ENCODE measurements around the gene NUP160. TPM values are rescaled to one million over a fixed set of nuclear protein-coding genes. Genes with fewer than 3 reads are reported as not detected.
"Not testable (repeated sequence)": the region's sequence is repeated elsewhere in the genome, so short reads cannot be mapped to it uniquely, and the experiment has no call there.

Gene NUP160
- total RNA-seq, 1 donor from 2014 or later = 40.4 TPM

DNA sequence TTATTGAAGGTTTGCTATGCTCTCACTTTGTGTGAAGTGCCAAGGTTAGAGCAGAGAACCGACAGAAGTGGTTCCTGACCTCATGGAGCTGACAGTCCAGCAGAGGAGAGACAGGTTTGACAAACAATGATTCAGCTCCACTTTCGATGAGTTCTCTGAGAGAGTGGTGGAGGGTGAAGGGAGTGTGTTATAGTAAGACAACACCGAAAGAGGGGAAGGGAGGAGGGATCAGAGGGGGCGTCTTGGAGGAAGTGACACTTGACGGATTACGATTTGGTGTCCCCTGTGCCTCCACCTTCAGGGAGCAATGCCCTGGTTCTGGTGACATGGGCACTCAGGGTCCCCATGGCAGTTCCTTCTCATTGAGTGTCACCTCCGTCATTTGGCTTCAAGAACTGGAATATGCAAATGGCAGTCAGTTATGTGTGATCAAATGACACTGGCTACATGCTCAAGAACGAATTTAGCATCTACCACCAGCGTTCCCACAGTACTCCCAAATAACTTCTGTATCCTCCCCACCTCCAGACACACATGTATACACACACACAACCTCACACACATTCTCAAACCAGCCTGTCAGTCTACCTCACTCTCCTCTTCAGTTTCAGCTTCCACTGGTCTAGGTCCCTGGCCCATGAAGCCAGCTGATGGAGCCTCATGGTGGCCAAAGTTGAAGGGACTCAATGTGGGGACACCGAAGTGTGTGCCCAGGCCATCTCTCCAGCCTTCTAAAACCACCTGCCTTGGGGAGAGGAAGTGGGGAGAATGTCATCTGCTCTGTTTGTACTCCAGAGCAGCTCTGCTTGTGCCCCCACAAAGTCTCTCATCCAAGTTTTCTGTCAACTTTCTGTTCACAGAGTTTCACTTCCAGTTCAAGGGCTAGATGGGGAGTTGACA, 31.4 kb upstream of the NUP160 start:
- Histone ChIP-seq H3K4me1 (no peaks in the 10 kb centered on the region), H3K4me3 (no peak overlapping the region), H3K27ac (no peak overlapping the region), H3K27me3 (no peaks in the 10 kb centered on the region), H3K9me3 (peaks cover 9% of the 10 kb centered on the region), H3K36me3 (no peaks in the 10 kb centered on the region)
- no peak for ATAC-seq
- no peak for DNase-seq
- intact Hi-C loops (cut with DNase I) = no loop called here
- TF ChIP-seq, protein P1, sequence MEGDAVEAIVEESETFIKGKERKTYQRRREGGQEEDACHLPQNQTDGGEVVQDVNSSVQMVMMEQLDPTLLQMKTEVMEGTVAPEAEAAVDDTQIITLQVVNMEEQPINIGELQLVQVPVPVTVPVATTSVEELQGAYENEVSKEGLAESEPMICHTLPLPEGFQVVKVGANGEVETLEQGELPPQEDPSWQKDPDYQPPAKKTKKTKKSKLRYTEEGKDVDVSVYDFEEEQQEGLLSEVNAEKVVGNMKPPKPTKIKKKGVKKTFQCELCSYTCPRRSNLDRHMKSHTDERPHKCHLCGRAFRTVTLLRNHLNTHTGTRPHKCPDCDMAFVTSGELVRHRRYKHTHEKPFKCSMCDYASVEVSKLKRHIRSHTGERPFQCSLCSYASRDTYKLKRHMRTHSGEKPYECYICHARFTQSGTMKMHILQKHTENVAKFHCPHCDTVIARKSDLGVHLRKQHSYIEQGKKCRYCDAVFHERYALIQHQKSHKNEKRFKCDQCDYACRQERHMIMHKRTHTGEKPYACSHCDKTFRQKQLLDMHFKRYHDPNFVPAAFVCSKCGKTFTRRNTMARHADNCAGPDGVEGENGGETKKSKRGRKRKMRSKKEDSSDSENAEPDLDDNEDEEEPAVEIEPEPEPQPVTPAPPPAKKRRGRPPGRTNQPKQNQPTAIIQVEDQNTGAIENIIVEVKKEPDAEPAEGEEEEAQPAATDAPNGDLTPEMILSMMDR (IDR thresholded peaks at IDR 0.05) = no peak

DNA sequence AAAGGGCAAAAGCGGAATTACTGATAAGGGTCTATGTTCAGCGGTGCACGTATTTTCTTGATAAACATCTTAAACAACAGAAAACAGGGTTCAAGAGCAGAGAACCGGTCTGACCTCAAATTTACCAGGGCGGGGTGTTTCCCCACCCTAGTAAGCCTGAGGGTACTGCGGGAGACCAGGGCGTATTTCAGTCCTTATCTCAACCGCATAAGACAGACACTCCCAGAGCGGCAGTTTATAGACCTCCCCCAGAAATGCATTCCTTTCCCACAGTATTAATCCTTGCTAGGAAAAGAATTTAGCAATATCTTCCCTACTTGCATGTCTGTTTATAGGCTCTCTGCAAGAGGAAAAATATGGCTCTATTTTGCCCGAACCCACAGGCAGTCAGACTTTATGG, 27.7 kb upstream of the NUP160 start:
- ATAC-seq; H3K9me3 ChIP-seq; H3K36me3 ChIP-seq; H3K4me1 ChIP-seq; H3K4me3 ChIP-seq; H3K27ac ChIP-seq; H3K27me3 ChIP-seq; DNase-seq; intact Hi-C loops (cut with DNase I): not testable (repeated sequence)

DNA sequence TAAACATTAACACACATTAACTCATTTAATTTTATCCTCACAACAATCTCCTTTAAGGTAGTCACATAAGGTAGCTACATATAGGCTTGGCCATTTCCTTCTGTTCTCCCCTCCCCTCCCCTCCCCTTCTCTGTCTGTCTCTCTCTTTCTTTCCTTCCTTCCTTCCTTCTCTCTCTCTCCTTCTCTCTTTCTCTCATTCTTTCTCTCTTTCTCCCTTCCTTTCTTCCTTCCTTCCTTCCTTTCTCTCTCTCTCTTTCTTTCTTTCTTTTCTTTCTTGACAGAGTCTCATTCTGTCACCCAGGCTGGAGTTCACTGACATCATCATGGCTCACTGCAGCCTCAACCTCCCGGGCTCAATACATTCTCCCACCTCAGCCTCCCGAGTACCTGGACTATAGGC, 22.3 kb upstream of the NUP160 start:
- H3K9me3 ChIP-seq = no peaks in the 10 kb centered on the region
- no peak overlapping the region for H3K4me3 ChIP-seq
- no peak for DNase-seq
- no peak for ATAC-seq
- TF ChIP-seq, protein P1 (IDR thresholded peaks at IDR 0.05) = no peak
- intact Hi-C loops (cut with DNase I) = no loop called here
- no peaks in the 10 kb centered on the region for H3K36me3 ChIP-seq
- no peaks in the 10 kb centered on the region for H3K4me1 ChIP-seq
- H3K27me3 ChIP-seq = no peaks in the 10 kb centered on the region
- no peak overlapping the region for H3K27ac ChIP-seq

DNA sequence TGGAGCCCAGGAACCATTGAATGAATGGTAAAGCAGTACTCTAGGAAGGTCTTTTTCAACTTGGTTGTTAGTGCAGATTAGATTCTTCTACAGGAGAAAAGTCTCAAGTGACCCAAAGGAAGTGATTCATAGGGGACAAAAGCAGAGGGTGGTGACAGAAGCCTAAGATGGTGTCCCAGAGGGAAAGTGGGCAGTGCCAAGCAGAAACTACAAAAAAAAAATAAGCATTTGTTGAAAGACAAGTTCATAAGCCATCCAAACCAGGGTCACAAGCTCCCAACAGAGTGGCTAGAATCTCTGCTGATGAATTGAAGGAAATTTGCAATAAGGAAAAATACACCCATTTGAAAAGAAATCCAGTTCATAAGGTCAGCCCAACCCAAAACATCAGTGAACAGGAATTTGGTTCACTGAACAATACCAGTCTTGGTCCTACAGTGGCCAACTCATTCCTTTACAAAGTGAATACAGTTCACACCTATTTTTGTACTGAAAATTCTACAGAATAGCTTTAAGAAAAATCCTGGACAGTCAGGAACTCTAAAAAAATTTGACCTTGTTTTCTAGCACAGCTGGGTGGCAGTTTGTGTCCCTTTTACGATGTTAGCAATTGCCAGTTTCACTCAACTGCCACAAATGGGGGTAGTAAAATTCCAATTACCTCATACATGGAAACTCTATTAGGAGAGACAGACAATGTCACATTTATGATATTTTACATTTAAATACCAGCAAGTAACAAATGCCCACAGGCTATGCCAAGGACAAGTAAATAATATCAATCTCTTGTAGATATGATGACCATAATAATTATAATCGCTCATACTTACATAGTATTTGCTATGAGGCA, 21.6 kb upstream of the NUP160 start:
- no peaks in the 10 kb centered on the region for H3K27me3 ChIP-seq
- DNase-seq (no peak), ATAC-seq (no peak)
- no peaks in the 10 kb centered on the region for H3K4me1 ChIP-seq
- H3K27ac ChIP-seq = no peak overlapping the region
- H3K4me3 ChIP-seq = no peak overlapping the region
- TF ChIP-seq, protein P1 (IDR thresholded peaks at IDR 0.05) = no peak
- H3K36me3 ChIP-seq = no peaks in the 10 kb centered on the region
- no peaks in the 10 kb centered on the region for H3K9me3 ChIP-seq
- intact Hi-C loops (cut with DNase I) = no loop called here

DNA sequence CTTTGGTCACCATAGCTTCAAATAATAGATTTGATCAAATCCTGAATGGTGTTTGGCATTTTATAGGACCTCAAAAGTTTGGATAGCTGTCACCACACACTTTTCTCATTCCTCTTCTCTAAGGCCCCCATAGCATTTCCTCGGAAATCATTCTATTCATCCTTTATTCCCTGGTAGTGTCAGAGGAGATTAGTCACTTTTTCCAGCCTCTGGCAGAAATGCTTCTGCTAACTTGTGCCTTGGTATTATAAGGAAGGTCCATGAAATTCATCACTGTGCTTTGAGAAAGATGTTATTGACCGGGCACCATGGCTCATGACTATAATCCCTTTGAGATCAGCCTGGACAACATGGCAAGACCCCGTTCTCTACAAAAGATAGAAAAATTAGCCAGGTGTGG, 19.7 kb upstream of the NUP160 start:
- DNase-seq = no peak
- intact Hi-C loops (cut with DNase I) = no loop called here
- no peaks in the 10 kb centered on the region for H3K27me3 ChIP-seq

DNA sequence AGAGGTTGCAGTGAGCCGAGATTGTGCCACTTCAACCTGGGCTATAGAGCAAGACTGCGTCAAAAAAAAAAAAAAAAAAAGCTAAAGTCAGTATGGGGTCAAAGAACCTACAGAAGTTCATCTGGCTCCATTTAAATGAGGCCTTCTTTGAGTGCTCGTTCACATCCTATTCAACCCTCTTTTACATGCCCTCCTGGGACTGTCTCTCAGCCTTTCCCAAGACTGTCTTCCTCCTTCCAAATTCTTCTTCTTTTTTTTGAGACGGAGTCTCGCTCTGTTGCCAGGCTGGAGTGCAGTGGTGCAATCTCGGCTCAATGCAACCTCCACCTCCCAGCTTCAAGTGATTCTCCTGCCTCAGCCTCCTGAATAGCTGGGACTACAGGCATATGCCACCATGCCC, 18.7 kb upstream of the NUP160 start:
- H3K27me3 ChIP-seq; DNase-seq; H3K4me3 ChIP-seq; H3K36me3 ChIP-seq; H3K9me3 ChIP-seq; H3K27ac ChIP-seq; intact Hi-C loops (cut with DNase I): not testable (repeated sequence)
- peaks cover 15% of the 10 kb centered on the region for H3K4me1 ChIP-seq
- ATAC-seq = peak; percentile 54

More for the DNA sequence above, 19.7 kb upstream of the NUP160 start:
- TF ChIP-seq, protein P1 (IDR thresholded peaks at IDR 0.05) = no peak
- Histone ChIP-seq H3K9me3 (no peaks in the 10 kb centered on the region), H3K4me3 (no peak overlapping the region), H3K27ac (no peak overlapping the region), H3K4me1 (peaks cover 15% of the 10 kb centered on the region), H3K36me3 (no peaks in the 10 kb centered on the region)
- no peak for ATAC-seq
